ENCODE measurements around the gene PGAM1.
A peak's percentile ranks its signal among the peaks of the same experiment; 100 is the strongest.

Gene PGAM1

GRCh38 chr10:97426776-97427570 lies 982 bp downstream of the PGAM1 start:
- H2AFZ ChIP-seq (ENCODE audit: low read depth, low read length, severe bottlenecking) = no peak overlapping the region

DNA sequence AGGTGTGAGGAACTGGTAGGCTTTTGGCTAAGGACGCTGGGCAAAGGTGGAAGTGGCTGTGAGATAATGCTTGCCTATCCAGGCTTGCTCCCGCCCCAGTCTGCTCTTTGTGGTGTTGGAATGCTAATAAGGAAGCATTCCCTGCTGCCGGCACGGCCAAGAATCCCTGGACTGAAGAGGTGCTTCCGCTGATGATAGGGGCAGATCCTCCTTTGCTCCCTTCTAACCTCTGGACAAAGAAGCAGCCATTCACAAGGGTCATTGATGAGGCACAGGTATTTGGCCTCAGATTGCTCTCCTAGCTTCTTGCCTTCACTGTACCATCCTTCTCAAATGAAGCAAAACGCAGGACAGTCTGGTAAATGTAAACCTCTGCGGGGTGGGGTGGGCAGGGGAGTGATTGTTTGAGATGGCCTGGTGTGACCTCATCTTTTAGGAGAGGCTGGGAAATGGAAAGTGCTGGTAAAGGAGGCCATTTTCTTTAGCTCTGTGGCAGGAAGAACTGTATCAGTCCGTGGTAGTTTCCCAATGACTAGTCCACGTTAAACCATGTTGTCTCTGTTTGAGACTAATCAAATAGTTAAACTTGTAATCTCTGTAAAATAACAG lies 1.7 kb downstream of the PGAM1 start:
- no peak for TF ChIP-seq EZH2phosphoT487 (conservative IDR thresholded peaks at IDR 0.05; ENCODE audit: low read length)
- TF ChIP-seq CTCF (IDR thresholded peaks at IDR 0.05; ENCODE audit: insufficient read depth, low read length, poor library complexity, severe bottlenecking) = no peak
- peaks cover 25% of the 10 kb centered on the region for H3F3A ChIP-seq (ENCODE audit: insufficient read depth)
- peak overlapping the region; percentile 83 for H3K4me3 ChIP-seq (ENCODE audit: insufficient read depth, low read length, poor library complexity, severe bottlenecking)
- no peak overlapping the region for H2AFZ ChIP-seq (ENCODE audit: low read depth, low read length, severe bottlenecking)
- no peaks in the 10 kb centered on the region for H3K9me3 ChIP-seq (ENCODE audit: insufficient read depth, low read length)
- peak overlapping the region; percentile 95 for H3K9ac ChIP-seq (ENCODE audit: low read length)
- H3K4me2 ChIP-seq (ENCODE audit: low read depth, low read length, poor library complexity, severe bottlenecking) = peak overlapping the region; percentile 92
- H3K36me3 ChIP-seq (ENCODE audit: low read length) = peaks cover 21% of the 10 kb centered on the region
- H4K20me1 ChIP-seq (ENCODE audit: low read depth, low read length) = peaks cover 9% of the 10 kb centered on the region
- H3K27ac ChIP-seq (ENCODE audit: low read depth, low read length) = peak overlapping the region; percentile 62
- no peaks in the 10 kb centered on the region for H3K27me3 ChIP-seq (ENCODE audit: low read length)
- H3K79me2 ChIP-seq (ENCODE audit: insufficient read depth, low read length) = peaks cover 42% of the 10 kb centered on the region
- H3K9me2 ChIP-seq (replicated peaks; ENCODE audit: insufficient read depth, low read length) = no peaks in the 10 kb centered on the region

More at GRCh38 chr10:97426776-97427570, 982 bp downstream of the PGAM1 start:
- H3K36me3 ChIP-seq (ENCODE audit: low read length) = peaks cover 21% of the 10 kb centered on the region
- no peaks in the 10 kb centered on the region for H3K9me3 ChIP-seq (ENCODE audit: insufficient read depth, low read length)
- H3K79me2 ChIP-seq (ENCODE audit: insufficient read depth, low read length) = peaks cover 42% of the 10 kb centered on the region
- H3K9ac ChIP-seq (ENCODE audit: low read length) = peak overlapping the region; percentile 95
- H3K27ac ChIP-seq (ENCODE audit: low read depth, low read length) = peak overlapping the region; percentile 62
- peaks cover 23% of the 10 kb centered on the region for H3F3A ChIP-seq (ENCODE audit: insufficient read depth)
- H3K4me3 ChIP-seq (ENCODE audit: insufficient read depth, low read length, poor library complexity, severe bottlenecking) = peak overlapping the region; percentile 83
- TF ChIP-seq EZH2phosphoT487 (conservative IDR thresholded peaks at IDR 0.05; ENCODE audit: low read length) = no peak
- no peak for TF ChIP-seq CTCF (IDR thresholded peaks at IDR 0.05; ENCODE audit: insufficient read depth, low read length, poor library complexity, severe bottlenecking)
- no peaks in the 10 kb centered on the region for H3K27me3 ChIP-seq (ENCODE audit: low read length)
- H4K20me1 ChIP-seq (ENCODE audit: low read depth, low read length) = peaks cover 9% of the 10 kb centered on the region
- peak overlapping the region; percentile 92 for H3K4me2 ChIP-seq (ENCODE audit: low read depth, low read length, poor library complexity, severe bottlenecking)
- H3K9me2 ChIP-seq (replicated peaks; ENCODE audit: insufficient read depth, low read length) = no peaks in the 10 kb centered on the region

GRCh38 chr10:97428572-97428981 lies 2.6 kb downstream of the PGAM1 start:
- Histone ChIP-seq H3K4me2 (ENCODE audit: low read depth, low read length, poor library complexity, severe bottlenecking) (peak overlapping the region; percentile 92), H3K4me3 (ENCODE audit: insufficient read depth, low read length, poor library complexity, severe bottlenecking) (peak overlapping the region; percentile 83), H4K20me1 (ENCODE audit: low read depth, low read length) (peaks cover 9% of the 10 kb centered on the region), H3K9ac (ENCODE audit: low read length) (peak overlapping the region; percentile 95), H3K9me2 (replicated peaks; ENCODE audit: insufficient read depth, low read length) (no peaks in the 10 kb centered on the region), H3F3A (ENCODE audit: insufficient read depth) (peaks cover 29% of the 10 kb centered on the region), H2AFZ (ENCODE audit: low read depth, low read length, severe bottlenecking) (no peak overlapping the region), H3K27ac (ENCODE audit: low read depth, low read length) (peak overlapping the region; percentile 62), H3K79me2 (ENCODE audit: insufficient read depth, low read length) (peaks cover 42% of the 10 kb centered on the region), H3K9me3 (ENCODE audit: insufficient read depth, low read length) (no peaks in the 10 kb centered on the region), H3K36me3 (ENCODE audit: low read length) (peaks cover 21% of the 10 kb centered on the region), H3K27me3 (ENCODE audit: low read length) (no peaks in the 10 kb centered on the region)
- TF ChIP-seq EZH2phosphoT487 (conservative IDR thresholded peaks at IDR 0.05; ENCODE audit: low read length) = no peak
- no peak for TF ChIP-seq CTCF (IDR thresholded peaks at IDR 0.05; ENCODE audit: insufficient read depth, low read length, poor library complexity, severe bottlenecking)

Data from SU-DHL-6 (cell line).